HepG2 (cell line): ENCODE data around the gene CEBPG. TPM values are rescaled to one million over a fixed set of nuclear protein-coding genes. Genes with fewer than 3 reads are reported as not detected.

ENCODE experiments used
- ATF1 ChIP-seq: IDR thresholded peaks from 2 replicates; pipeline ENCODE4 v1.6.1; 2016; ENCODE audit warnings: mild to moderate bottlenecking, control low read depth
- CBX1 ChIP-seq: IDR thresholded peaks from one replicate; pipeline ENCODE4 v1.6.1; 2016; ENCODE audit warnings: antibody characterized with exemption, low read depth
- CREM ChIP-seq, 2 experiments: sonication (generic) in 1 of 2; formaldehyde crosslinking in 1 of 2; IDR thresholded peaks; 2 replicates each; pipeline versions ENCODE4 v1.4.0 to v1.6.1; 2016 to 2020; ENCODE audit warnings: antibody characterized with exemption in 1 of 2, mild to moderate bottlenecking in 1 of 2, missing genetic modification reagents in 1 of 2
- GTF2F1 ChIP-seq: fragments of 150-350 bp; IDR thresholded peaks from 2 replicates; pipeline ENCODE4 v1.6.1; 2014; ENCODE audit warnings: low read length
- HES4 ChIP-seq: sonication (generic); formaldehyde crosslinking; IDR thresholded peaks from 2 replicates; pipeline ENCODE4 v1.9.0; 2021; ENCODE audit warnings: mild to moderate bottlenecking, missing genetic modification reagents, borderline replicate concordance
- HNF4G ChIP-seq, 2 experiments: sonication (generic) in 1 of 2; formaldehyde crosslinking in 1 of 2; IDR thresholded peaks; 2 replicates each; pipeline versions ENCODE4 v1.4.0 to v1.6.1; 2011 to 2020; ENCODE audit warnings: borderline replicate concordance in 2 of 2, low read depth in 2 of 2, mild to moderate bottlenecking in 2 of 2, low read length in 1 of 2, missing genetic modification reagents in 1 of 2, moderate library complexity in 1 of 2
- KLF9 ChIP-seq: IDR thresholded peaks from 2 replicates; pipeline ENCODE4 v1.6.1; 2016; ENCODE audit warnings: low read depth
- NCOA1 ChIP-seq: sonication (generic); formaldehyde crosslinking; IDR thresholded peaks from 2 replicates; pipeline ENCODE4 v1.9.0; 2021; ENCODE audit warnings: missing genetic modification reagents
- ONECUT2 ChIP-seq: sonication (generic); formaldehyde crosslinking; IDR thresholded peaks from 2 replicates; pipeline ENCODE4 v1.4.0; 2020; ENCODE audit warnings: missing genetic modification reagents
- PRPF4 ChIP-seq: fragments of 200-400 bp; formaldehyde crosslinking; IDR thresholded peaks from 2 replicates; pipeline ENCODE4 v1.6.1; 2016; ENCODE audit warnings: low read length, low read depth; ENCODE audit not compliant: poor library complexity, severe bottlenecking
- REL ChIP-seq: sonication (generic); formaldehyde crosslinking; conservative IDR thresholded peaks from 2 replicates; pipeline ENCODE4 v1.8.0; 2022; ENCODE audit warnings: mild to moderate bottlenecking, missing genetic modification reagents, moderate library complexity
- RXRB ChIP-seq: IDR thresholded peaks from 2 replicates; pipeline ENCODE4 v1.6.1; 2016; ENCODE audit warnings: borderline replicate concordance, missing genetic modification reagents, missing compliant biosample characterization
- SALL1 ChIP-seq: sonication (generic); formaldehyde crosslinking; IDR thresholded peaks from 2 replicates; pipeline ENCODE4 v1.8.0; 2022; ENCODE audit warnings: mild to moderate bottlenecking, missing genetic modification reagents
- SUZ12 ChIP-seq: fragments of 150-350 bp; IDR thresholded peaks from 2 replicates; pipeline ENCODE4 v1.6.1; 2014; ENCODE audit warnings: low read depth, low read length
- U2AF2 ChIP-seq: fragments of 200-400 bp; formaldehyde crosslinking; IDR thresholded peaks from 2 replicates; pipeline ENCODE4 v1.6.1; 2017; ENCODE audit warnings: low read depth, mild to moderate bottlenecking, low read length
- ZNF724P ChIP-seq: sonication (generic); formaldehyde crosslinking; IDR thresholded peaks from 2 replicates; pipeline ENCODE4 v1.8.0; 2022; ENCODE audit warnings: missing genetic modification reagents, borderline replicate concordance
- ZNF746 ChIP-seq: sonication (generic); formaldehyde crosslinking; IDR thresholded peaks from 2 replicates; pipeline ENCODE4 v1.8.0; 2022; ENCODE audit warnings: mild to moderate bottlenecking, missing genetic modification reagents
- polyA plus RNA-seq, 8 experiments: library from polyadenylated mRNA; depleted of rRNA in 3 of 8; stranded (reverse) in 7 of 8; unstranded in 1 of 8; fragments of >200 nt; fragmentation: Illumina TruSeq in 4 of 8; extraction: Trizol in 4 of 8; gene quantifications; 2 replicates each; pipeline versions ENCODE4 v1.2.1 to v1.2.3, GENCODE V29; 2011 to 2016; ENCODE audit warnings: low read depth in 4 of 8, missing spikeins in 1 of 8, mixed read lengths in 1 of 8; ENCODE audit not compliant: insufficient read depth in 1 of 8
- total RNA-seq, 5 experiments: library from RNA; depleted of rRNA; stranded (reverse); fragments of >200 nt; fragmentation: Illumina TruSeq; extraction: Trizol; gene quantifications; 2 replicates each; pipeline ENCODE4 v1.2.3, GENCODE V29; 2016; ENCODE audit warnings: low read depth in 1 of 5
- TF ChIP-seq, protein P1 (sequence below): sonication (generic); formaldehyde crosslinking; conservative IDR thresholded peaks from 2 replicates; pipeline ENCODE4 v1.4.0; 2020; ENCODE audit warnings: mild to moderate bottlenecking, missing genetic modification reagents, moderate library complexity
- TF ChIP-seq, protein P2 (sequence below): IDR thresholded peaks from 2 replicates; pipeline ENCODE4 v1.4.0; 2020; ENCODE audit warnings: mild to moderate bottlenecking, missing genetic modification reagents
- TF ChIP-seq, protein P3 (sequence below): sonication (generic); formaldehyde crosslinking; IDR thresholded peaks from 2 replicates; pipeline ENCODE4 v1.9.0; 2021; ENCODE audit warnings: missing genetic modification reagents, mild to moderate bottlenecking, borderline replicate concordance

Gene CEBPG
- total and polyA plus RNA-seq, 2 of the 13 experiments (the other 11 are each of a cell fraction or from before 2014, with no cell fraction given), result 25.7 to 34.3 TPM

DNA sequence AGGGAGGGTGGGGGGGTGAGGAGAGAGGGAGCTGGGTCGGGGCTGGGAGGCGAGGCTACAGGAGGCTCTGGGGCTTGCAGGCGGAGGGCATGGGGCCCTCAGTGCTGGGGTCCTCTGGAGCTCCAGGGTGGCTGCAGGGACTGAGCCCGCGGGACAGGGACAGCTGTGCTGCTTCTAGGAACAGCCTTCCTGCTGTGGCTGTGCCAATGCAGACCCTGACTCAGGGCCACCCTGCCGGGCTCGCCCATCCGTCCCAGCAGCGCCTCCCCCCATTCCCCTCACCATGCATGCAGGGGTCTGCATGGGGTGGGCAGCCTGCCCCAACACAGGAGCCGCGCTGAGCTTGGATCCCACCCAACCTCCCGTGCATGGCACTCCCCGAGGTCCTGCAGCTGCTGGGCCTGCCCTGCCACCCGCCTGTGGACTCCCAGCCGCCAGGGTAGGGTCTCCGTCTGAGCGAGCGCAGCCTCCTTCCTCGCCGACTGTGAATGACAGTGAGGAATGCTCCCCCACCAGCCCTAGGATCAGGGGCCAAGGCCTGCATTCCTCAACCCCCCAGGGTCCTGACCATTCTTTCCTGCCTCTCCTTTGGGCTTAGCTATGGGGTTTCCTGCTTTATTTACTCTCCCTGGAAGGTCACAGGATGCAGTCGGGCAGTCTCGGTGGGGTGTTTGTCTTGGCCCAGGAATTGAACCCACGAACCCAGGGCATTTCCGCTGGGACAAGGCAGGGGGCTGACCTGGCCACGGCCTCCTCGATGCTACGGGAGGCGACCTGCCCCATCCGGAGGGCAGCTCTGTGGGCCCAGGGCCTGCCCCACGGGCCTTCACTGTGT is 23.4 kb downstream of the CEBPG start (continued):
- peak; percentile 88 for TF ChIP-seq HNF4G (IDR thresholded peaks at IDR 0.05; ENCODE audit: borderline replicate concordance, low read depth, low read length)
- TF ChIP-seq HNF4G (CRISPR knock-in tag; IDR thresholded peaks at IDR 0.05; ENCODE audit: borderline replicate concordance, low read depth), result peak; percentile 89; the same call in 1 of the 2 replicates
- no peak for TF ChIP-seq CBX1
- no peak for TF ChIP-seq GTF2F1
- TF ChIP-seq, protein P1, sequence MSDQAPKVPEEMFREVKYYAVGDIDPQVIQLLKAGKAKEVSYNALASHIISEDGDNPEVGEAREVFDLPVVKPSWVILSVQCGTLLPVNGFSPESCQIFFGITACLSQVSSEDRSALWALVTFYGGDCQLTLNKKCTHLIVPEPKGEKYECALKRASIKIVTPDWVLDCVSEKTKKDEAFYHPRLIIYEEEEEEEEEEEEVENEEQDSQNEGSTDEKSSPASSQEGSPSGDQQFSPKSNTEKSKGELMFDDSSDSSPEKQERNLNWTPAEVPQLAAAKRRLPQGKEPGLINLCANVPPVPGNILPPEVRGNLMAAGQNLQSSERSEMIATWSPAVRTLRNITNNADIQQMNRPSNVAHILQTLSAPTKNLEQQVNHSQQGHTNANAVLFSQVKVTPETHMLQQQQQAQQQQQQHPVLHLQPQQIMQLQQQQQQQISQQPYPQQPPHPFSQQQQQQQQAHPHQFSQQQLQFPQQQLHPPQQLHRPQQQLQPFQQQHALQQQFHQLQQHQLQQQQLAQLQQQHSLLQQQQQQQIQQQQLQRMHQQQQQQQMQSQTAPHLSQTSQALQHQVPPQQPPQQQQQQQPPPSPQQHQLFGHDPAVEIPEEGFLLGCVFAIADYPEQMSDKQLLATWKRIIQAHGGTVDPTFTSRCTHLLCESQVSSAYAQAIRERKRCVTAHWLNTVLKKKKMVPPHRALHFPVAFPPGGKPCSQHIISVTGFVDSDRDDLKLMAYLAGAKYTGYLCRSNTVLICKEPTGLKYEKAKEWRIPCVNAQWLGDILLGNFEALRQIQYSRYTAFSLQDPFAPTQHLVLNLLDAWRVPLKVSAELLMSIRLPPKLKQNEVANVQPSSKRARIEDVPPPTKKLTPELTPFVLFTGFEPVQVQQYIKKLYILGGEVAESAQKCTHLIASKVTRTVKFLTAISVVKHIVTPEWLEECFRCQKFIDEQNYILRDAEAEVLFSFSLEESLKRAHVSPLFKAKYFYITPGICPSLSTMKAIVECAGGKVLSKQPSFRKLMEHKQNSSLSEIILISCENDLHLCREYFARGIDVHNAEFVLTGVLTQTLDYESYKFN (CRISPR knock-in tag), result peak; percentile 98
- no peak for TF ChIP-seq PRPF4
- TF ChIP-seq SUZ12, result no peak
- TF ChIP-seq REL (CRISPR knock-in tag), result no peak
- TF ChIP-seq KLF9 (CRISPR knock-in tag), result no peak
- TF ChIP-seq NCOA1 (CRISPR knock-in tag), result peak; percentile 94
- peak; percentile 99 for TF ChIP-seq RXRB
- TF ChIP-seq CREM (IDR thresholded peaks at IDR 0.05), result peak; percentile 91
- no peak for TF ChIP-seq CREM (CRISPR knock-in tag; IDR thresholded peaks at IDR 0.05)
- TF ChIP-seq, protein P2, sequence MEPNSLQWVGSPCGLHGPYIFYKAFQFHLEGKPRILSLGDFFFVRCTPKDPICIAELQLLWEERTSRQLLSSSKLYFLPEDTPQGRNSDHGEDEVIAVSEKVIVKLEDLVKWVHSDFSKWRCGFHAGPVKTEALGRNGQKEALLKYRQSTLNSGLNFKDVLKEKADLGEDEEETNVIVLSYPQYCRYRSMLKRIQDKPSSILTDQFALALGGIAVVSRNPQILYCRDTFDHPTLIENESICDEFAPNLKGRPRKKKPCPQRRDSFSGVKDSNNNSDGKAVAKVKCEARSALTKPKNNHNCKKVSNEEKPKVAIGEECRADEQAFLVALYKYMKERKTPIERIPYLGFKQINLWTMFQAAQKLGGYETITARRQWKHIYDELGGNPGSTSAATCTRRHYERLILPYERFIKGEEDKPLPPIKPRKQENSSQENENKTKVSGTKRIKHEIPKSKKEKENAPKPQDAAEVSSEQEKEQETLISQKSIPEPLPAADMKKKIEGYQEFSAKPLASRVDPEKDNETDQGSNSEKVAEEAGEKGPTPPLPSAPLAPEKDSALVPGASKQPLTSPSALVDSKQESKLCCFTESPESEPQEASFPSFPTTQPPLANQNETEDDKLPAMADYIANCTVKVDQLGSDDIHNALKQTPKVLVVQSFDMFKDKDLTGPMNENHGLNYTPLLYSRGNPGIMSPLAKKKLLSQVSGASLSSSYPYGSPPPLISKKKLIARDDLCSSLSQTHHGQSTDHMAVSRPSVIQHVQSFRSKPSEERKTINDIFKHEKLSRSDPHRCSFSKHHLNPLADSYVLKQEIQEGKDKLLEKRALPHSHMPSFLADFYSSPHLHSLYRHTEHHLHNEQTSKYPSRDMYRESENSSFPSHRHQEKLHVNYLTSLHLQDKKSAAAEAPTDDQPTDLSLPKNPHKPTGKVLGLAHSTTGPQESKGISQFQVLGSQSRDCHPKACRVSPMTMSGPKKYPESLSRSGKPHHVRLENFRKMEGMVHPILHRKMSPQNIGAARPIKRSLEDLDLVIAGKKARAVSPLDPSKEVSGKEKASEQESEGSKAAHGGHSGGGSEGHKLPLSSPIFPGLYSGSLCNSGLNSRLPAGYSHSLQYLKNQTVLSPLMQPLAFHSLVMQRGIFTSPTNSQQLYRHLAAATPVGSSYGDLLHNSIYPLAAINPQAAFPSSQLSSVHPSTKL (CRISPR knock-in tag), result peak; percentile 90
- TF ChIP-seq HES4 (CRISPR knock-in tag), result no peak
- TF ChIP-seq ZNF724P (CRISPR knock-in tag), result peak; percentile 90; the same call in 1 of the 2 replicates
- peak; percentile 97 for TF ChIP-seq ZNF746 (CRISPR knock-in tag)
- no peak for TF ChIP-seq U2AF2
- TF ChIP-seq ONECUT2 (CRISPR knock-in tag), result 0 out of 2 replicates have a peak, but pooled peaks have one; percentile 34
- TF ChIP-seq ATF1 (CRISPR knock-in tag), result no peak
- TF ChIP-seq, protein P3, sequence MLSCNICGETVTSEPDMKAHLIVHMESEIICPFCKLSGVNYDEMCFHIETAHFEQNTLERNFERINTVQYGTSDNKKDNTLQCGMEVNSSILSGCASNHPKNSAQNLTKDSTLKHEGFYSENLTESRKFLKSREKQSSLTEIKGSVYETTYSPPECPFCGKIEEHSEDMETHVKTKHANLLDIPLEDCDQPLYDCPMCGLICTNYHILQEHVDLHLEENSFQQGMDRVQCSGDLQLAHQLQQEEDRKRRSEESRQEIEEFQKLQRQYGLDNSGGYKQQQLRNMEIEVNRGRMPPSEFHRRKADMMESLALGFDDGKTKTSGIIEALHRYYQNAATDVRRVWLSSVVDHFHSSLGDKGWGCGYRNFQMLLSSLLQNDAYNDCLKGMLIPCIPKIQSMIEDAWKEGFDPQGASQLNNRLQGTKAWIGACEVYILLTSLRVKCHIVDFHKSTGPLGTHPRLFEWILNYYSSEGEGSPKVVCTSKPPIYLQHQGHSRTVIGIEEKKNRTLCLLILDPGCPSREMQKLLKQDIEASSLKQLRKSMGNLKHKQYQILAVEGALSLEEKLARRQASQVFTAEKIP (CRISPR knock-in tag), result no peak
- TF ChIP-seq SALL1 (CRISPR knock-in tag), result peak; percentile 97
